SU-DHL-6 (cell line): ENCODE measurements around the gene ARNT2.

Source experiments
- CTCF ChIP-seq: fragments of 200-600 bp; sonication (generic); IDR thresholded peaks from one replicate; pipeline ENCODE4 v1.5.1; 2017; ENCODE audit warnings: antibody characterized with exemption, mild to moderate bottlenecking, low read length, moderate library complexity; ENCODE audit not compliant: insufficient read depth, poor library complexity, severe bottlenecking
- EZH2phosphoT487 ChIP-seq: fragments of 200-600 bp; sonication (generic), shearing (Covaris generic); conservative IDR thresholded peaks from 2 replicates; pipeline ENCODE4 v1.6.1; 2018; ENCODE audit warnings: mild to moderate bottlenecking, antibody characterized with exemption, low read length, moderate library complexity, mixed read lengths

DNA sequence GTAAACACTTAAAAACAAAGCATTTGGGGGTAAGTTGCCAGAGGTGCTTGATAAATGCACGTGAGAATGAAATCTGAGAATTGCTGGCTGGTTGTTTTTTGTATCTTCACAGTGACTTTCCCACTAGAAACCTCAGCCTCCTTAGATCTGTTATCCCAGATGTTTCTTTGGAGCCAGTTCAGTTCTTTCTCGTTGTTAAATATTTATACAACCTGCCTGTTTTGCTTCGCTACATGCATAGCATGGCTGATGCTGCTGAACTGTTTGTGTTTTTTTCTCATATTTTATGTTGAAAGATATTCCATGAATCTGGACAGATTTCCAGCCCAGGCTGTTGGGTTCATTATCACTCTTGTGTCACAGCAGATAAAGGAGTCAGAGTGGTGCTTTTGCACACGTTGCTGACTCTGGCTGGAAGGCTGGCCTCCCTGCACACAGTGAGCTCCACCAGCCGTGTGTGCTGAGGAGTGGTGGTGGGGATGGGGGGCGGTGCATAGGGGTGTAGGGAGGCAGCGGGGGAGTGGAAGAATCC, 80.2 kb downstream of the ARNT2 start:
- TF ChIP-seq CTCF (no peak), EZH2phosphoT487 (no peak)
